Stimulated activated CD4-positive, alpha-beta T cell treated with anti-CD3 and anti-CD28 coated beads, TNF-alpha, amount 100 ng/mL, for 1 hour (primary cell): ENCODE data around the gene DES.
"Not testable (repeated sequence)": the region's sequence is repeated elsewhere in the genome, so short reads cannot be mapped to it uniquely, and the experiment has no call there.

Experiments
- DNase-seq, 3 donors: peaks; one replicate each; pipeline ENCODE4 v3.0.0-alpha.2; 2020; ENCODE audit warnings: low read depth in 3 of 3, low spot score in 1 of 3

The DES gene

DNA sequence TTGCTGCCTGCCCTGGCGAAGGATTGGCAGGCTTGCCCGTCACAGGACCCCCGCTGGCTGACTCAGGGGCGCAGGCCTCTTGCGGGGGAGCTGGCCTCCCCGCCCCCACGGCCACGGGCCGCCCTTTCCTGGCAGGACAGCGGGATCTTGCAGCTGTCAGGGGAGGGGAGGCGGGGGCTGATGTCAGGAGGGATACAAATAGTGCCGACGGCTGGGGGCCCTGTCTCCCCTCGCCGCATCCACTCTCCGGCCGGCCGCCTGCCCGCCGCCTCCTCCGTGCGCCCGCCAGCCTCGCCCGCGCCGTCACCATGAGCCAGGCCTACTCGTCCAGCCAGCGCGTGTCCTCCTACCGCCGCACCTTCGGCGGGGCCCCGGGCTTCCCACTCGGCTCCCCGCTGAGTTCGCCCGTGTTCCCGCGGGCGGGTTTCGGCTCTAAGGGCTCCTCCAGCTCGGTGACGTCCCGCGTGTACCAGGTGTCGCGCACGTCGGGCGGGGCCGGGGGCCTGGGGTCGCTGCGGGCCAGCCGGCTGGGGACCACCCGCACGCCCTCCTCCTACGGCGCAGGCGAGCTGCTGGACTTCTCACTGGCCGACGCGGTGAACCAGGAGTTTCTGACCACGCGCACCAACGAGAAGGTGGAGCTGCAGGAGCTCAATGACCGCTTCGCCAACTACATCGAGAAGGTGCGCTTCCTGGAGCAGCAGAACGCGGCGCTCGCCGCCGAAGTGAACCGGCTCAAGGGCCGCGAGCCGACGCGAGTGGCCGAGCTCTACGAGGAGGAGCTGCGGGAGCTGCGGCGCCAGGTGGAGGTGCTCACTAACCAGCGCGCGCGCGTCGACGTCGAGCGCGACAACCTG is at the start of gene DES:
TSS of gene DES (plus strand) at position 223 of the 857 bp plus-strand sequence. CDS start at position 309, 86 bp downstream.
- no peak for DNase-seq

GRCh38 chr2:219368690-219369191 is 49.4 kb upstream of the DES start:
- DNase-seq = no peak

DNA sequence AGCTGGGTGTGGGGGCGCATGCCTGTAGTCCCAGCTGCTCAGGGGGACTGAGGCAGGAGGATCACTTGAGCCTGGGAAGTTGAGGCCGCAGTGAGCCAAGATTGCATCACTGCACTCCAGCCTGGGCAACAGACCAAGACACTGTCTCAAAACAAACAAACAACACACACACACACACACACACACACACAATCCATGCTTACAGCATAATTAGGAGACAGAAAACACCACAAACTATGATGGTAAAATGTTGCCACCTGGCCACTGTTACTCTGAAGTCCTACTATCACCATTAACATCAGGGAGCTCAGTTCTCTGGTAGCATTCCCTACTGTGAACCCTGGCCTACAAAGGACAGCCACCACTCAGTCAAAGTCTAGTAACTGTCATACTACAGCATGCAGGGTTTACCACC is 48.7 kb upstream of the DES start:
- no peak for DNase-seq

DNA sequence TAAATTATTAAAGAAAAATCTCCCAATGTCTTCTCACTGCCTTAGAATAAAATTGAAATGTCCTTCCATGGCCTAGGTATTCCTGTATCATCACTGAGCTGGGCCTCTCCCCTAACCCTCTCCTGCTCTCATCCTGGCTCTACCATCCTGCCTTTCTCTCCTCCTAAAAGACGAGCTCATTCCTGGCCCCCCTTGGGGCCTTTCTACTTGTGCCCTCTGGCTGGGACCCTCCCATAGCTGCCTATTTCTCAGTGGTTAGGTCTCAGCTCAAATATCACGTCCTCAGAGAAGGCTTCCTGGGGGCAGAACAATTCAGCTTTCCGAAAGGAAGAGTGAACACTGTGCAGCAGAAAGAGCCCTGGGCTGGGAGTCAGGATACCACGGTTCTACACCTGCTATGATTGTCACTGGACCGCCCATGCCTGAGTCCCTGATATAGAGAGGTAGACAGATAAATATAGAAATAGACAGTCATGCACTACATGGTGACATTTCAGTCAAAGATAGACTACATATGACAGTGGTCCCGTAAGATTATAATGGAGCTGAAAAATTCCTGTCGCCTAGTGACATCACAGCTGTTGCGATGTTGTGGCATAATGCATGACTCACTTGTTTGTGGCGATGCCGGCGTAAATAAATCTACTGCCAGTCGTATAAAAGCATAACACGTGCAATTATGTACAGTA is 39.9 kb upstream of the DES start:
- DNase-seq = no peak

DNA sequence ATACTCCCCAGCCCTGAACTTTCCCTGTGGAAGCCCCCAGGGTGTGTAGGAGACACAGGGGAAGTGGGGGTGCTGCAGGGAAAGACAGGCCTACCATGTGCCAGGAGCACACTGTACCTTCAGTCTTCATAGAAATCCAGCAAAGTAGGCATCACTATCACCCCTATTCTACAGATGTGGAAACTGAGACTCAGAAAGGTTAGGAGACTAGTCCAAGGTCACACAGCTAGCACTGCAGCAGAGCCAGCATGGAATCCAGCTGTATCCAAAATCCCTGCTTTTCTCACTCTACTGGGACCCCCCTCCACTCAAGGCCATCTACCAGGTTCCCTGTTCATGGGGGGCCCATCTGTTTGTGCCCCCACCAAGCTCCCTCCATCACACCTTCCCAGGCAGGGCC is 37.3 kb upstream of the DES start:
- no peak for DNase-seq

DNA sequence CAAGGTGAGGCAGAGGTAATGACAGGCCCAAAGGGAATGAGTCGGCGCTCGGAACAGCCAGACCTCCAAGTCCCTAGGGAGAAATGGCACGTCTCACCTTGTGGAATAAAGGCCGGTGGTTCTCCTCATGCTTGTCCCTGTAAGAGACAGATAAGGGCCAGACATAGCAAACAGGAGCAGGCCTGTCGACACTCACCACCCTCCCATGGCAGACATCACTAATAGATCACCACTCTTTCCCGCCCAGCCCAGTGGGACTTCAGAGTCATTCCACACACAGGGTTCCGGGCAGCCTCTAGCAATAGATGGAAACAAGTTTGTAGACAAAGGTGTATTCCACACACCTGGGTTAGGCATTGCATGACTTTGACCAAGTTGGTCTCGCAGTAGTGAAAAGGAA is 36.7 kb upstream of the DES start:
- no peak for DNase-seq

GRCh38 chr2:219384083-219384713 is 34.0 kb upstream of the DES start:
- DNase-seq = no peak

- no peak for DNase-seq
Observed at GRCh38 chr2:219384859-219385258, 33.3 kb upstream of the DES start.

DNA sequence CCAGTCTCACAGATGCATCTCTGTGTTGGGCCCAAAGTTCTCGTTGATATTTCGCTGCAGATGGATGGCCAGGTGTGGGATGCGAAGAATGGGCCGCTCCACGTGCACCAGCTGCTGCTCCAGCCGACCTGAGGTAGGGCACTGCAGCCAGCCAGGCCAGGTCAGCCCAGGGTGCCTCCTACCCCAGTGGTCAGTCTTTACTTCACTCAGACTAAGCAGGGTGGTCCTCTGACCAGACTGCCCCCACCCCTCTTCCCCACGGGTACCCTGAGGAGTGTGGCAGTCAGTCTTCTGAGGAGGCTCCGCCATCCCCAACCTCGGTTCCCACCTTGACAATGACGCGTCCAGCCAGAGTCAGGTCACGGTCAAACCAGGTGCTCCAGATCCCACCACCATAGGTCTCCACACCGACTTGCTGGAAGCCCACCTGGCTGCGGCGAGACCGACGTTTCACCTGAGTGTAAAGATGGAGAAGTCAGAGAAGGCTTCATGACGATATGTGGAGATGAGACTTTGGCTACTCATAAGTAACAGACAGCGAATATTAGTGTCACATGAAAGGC is 32.1 kb upstream of the DES start:
- no peak for DNase-seq

- DNase-seq = no peak
Observed at GRCh38 chr2:219386532-219387280, 31.5 kb upstream of the DES start.

GRCh38 chr2:219387306-219388120 is 30.7 kb upstream of the DES start, which contains the start of gene DNPEP:
Gene DNPEP, minus strand, starts transcription at chr2:219387912. Its CDS starts 118 bp downstream, at chr2:219387794.
- DNase-seq = peak; percentile 89 to 97 (median 96)

DNA sequence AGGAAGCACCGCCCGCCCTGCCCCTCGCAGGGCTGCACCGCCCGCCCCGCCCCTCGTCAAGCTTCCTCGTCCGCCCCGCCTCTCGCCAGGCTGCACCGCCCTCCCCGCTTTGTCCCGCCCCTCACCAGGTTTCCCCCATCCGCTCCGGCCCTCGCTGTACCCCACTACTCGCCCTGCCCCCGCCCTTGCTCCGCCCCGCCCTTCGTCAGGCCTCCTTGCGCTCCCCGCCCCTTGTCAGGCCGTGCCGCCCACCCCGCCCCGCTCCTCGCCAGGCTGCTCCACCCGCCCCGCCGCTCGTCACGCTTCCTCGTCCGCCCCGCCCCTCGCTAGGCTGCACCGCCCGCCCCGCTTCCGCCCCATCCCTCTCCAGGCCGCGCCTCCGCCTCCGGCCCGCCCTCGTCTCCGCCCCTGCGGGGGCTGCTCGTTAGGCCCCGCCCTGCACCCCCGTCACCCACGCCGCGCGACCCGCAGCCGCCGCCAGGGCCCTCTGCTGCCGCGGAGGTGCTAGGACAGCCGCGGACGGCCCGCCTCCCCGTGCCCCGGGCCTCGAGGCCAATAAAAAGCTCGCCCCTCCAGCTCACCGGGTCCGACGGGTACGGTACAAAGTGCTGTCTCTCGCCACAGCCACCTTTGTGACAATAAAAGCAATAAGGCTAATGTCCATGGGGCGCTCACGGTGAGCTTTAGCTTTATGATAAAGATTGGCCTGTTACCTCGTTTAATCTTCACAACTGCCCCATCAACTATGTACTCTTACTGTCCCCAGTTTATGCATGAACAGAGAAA is 29.9 kb upstream of the DES start:
- peak; percentile 99 for DNase-seq

- no peak for DNase-seq
Observed at GRCh38 chr2:219388907-219389156, 29.3 kb upstream of the DES start.

DNA sequence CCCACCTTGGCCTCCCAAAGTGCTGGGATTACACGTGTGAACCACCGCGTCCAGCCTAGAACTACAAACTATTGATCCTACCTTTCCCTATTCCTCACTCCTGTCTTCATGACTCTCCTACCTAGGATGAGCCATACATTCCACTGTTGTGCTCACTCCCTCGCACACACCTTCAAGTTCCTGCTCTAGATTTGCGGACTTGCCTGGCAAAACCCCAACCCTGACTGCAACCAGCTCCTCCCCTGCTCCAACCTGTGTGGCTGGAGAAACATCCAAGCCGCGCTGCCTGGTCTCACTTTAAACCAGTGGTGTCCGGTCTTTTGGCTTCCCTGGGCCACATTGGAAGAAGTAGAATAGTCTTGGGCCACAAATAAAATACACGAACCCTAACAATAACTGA is 25.4 kb upstream of the DES start:
- no peak for DNase-seq

GRCh38 chr2:219395056-219395455 is 23.1 kb upstream of the DES start:
- not testable (repeated sequence) for DNase-seq

GRCh38 chr2:219395609-219396008 is 22.6 kb upstream of the DES start:
- no peak for DNase-seq

DNA sequence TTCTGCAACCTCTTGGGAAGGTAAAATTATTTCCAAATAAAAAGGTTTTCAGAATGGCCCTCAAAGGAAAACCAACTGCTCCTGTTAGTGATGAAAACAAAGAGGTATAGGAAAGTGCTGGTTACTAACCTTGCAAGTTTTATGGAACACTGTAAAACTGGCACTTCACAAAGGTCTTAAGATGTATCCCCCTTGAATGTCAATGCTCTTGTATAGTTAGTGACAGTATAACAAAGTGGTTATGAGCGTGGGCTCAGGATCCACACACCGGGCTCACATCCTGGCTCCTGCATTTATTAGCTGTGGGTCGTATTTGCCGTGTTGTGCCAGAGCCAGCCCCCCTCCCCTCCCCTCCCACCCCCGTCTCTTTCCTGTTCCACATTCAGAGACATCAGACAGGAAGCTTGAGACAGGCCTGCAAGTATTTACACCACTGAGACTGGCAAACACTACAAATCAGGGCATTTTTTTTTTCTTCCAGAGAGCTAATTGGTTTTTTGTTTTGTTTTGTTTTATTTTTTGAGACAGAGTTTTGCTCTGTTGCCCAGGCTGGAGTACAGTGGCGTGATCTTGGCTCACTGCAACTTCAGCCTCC is 21.2 kb upstream of the DES start:
- DNase-seq = no peak

- DNase-seq = no peak
Observed at GRCh38 chr2:219398721-219399363, 19.3 kb upstream of the DES start.
